ENCODE results near the gene LCAT.

DNA sequence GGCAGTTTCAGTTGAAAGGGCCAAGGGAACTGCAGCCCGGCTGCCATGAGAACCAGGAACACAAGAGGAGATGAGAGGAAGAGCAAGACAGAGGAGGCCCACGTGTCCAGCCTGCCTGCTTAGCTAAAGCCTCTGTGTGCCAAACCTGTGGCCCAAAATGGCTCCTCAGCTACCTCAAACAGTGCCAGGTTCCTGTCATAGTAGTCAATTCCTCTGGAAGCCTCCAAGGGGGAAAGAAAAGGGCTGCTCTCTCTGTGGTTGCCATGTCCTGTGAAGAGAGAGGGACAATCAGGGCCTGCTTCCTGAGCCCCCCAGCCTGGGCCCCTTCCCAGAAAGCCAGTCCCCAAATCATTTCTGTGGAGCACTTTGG, 19.4 kb upstream of the LCAT start:
- TF ChIP-seq, protein P1, sequence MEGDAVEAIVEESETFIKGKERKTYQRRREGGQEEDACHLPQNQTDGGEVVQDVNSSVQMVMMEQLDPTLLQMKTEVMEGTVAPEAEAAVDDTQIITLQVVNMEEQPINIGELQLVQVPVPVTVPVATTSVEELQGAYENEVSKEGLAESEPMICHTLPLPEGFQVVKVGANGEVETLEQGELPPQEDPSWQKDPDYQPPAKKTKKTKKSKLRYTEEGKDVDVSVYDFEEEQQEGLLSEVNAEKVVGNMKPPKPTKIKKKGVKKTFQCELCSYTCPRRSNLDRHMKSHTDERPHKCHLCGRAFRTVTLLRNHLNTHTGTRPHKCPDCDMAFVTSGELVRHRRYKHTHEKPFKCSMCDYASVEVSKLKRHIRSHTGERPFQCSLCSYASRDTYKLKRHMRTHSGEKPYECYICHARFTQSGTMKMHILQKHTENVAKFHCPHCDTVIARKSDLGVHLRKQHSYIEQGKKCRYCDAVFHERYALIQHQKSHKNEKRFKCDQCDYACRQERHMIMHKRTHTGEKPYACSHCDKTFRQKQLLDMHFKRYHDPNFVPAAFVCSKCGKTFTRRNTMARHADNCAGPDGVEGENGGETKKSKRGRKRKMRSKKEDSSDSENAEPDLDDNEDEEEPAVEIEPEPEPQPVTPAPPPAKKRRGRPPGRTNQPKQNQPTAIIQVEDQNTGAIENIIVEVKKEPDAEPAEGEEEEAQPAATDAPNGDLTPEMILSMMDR (IDR thresholded peaks at IDR 0.05), result no peak
- TF ChIP-seq POLR2A (IDR thresholded peaks at IDR 0.05), result no peak

Data from tibial nerve (tissue), 3 donors.